ENCODE measurements around the gene ICA1L. TPM values are rescaled to one million over a fixed set of nuclear protein-coding genes. Genes with fewer than 3 reads are reported as not detected.

ICA1L gene
- total RNA-seq, 1 experiment from 2014 or later: 5.5 TPM

DNA sequence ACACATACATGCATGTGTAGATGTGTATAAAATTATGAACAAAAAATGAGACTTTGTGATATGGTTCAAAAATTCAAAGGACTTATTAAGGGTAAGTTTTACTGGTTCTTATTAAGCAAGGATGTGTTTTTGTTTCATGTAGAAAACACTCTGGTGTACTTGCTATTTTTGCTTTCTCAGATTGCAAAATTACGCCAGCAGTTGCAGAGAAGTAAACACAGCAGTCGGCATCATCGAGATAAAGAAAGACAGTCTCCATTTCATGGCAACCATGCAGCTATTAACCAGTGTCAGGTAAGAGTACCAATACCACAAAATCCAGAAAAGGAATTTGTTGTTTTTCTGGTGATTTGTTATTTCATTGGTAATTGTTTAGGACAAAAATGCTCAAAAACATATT is 145.5 kb downstream of the ICA1L start:
- no peaks in the 10 kb centered on the region for H3K4me1 Mint-ChIP-seq (ENCODE audit: low read depth, unreplicated experiment)
- Histone ChIP-seq H3K27me3 (replicated peaks; ENCODE audit: control insufficient read depth, insufficient read depth, low read length) (no peaks in the 10 kb centered on the region), H3K36me3 (ENCODE audit: control insufficient read depth, insufficient read depth, low read length) (no peaks in the 10 kb centered on the region), H3K4me3 (ENCODE audit: low read depth, low read length) (no peak overlapping the region), H3K4me1 (peaks cover 4% of the 10 kb centered on the region; the same call in 1 of the 2 replicates), H3K9me3 (no peaks in the 10 kb centered on the region)
- CTCF ChIA-PET: no interaction called here
- H3K9me3 Mint-ChIP-seq (ENCODE audit: unreplicated experiment): peaks cover 6% of the 10 kb centered on the region
- TF ChIP-seq, protein P1, sequence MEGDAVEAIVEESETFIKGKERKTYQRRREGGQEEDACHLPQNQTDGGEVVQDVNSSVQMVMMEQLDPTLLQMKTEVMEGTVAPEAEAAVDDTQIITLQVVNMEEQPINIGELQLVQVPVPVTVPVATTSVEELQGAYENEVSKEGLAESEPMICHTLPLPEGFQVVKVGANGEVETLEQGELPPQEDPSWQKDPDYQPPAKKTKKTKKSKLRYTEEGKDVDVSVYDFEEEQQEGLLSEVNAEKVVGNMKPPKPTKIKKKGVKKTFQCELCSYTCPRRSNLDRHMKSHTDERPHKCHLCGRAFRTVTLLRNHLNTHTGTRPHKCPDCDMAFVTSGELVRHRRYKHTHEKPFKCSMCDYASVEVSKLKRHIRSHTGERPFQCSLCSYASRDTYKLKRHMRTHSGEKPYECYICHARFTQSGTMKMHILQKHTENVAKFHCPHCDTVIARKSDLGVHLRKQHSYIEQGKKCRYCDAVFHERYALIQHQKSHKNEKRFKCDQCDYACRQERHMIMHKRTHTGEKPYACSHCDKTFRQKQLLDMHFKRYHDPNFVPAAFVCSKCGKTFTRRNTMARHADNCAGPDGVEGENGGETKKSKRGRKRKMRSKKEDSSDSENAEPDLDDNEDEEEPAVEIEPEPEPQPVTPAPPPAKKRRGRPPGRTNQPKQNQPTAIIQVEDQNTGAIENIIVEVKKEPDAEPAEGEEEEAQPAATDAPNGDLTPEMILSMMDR (IDR thresholded peaks at IDR 0.05; ENCODE audit: insufficient read depth in 1 of 2, low read depth in 1 of 2, low read length in 1 of 2, severe bottlenecking in 1 of 2, unreplicated experiment in 1 of 2): no peak
- H3K27me3 Mint-ChIP-seq (ENCODE audit: insufficient read depth, unreplicated experiment): no peaks in the 10 kb centered on the region
- no peak overlapping the region for H3K4me3 Mint-ChIP-seq (ENCODE audit: unreplicated experiment)
- POLR2A ChIA-PET: no interaction called here
- BruUV-seq (replicated peaks): no TSS peak
- no peaks in the 10 kb centered on the region for H3K36me3 Mint-ChIP-seq (ENCODE audit: insufficient read depth, unreplicated experiment)
- intact Hi-C loops (cut with micrococcal nuclease; ENCODE audit: unreplicated experiment): no loop called here
- H3K27ac Mint-ChIP-seq (ENCODE audit: unreplicated experiment): no peak overlapping the region
- DNase-seq: no peak

DNA sequence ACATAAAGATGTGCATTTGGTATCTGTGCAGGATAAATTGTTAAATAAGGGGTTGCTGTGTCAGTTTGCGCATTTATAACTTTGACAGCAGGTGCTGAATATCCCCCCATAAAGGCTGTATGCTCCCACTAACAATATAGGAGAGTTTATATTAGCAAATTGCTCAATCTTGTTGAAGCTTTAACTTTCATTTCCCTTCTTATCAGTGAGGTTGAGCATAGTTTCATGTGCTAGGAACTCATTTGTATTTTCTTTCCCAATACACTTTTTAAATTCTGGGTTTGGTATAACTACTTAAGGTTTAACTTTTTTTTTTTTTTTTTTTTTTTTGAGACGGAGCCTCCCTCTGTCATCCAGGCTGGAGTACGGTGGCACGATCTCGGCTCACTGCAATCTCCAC is 147.8 kb downstream of the ICA1L start:
- H3K4me1 Mint-ChIP-seq (ENCODE audit: low read depth, unreplicated experiment): peaks cover 3% of the 10 kb centered on the region
- no TSS peak for BruUV-seq (replicated peaks)
- no peaks in the 10 kb centered on the region for H3K27me3 ChIP-seq (replicated peaks; ENCODE audit: control insufficient read depth, insufficient read depth, low read length)
- intact Hi-C loops (cut with micrococcal nuclease; ENCODE audit: unreplicated experiment): no loop called here
- no peaks in the 10 kb centered on the region for H3K9me3 Mint-ChIP-seq (ENCODE audit: unreplicated experiment)
- peaks cover 4% of the 10 kb centered on the region; the same call in 1 of the 2 replicates for H3K4me1 ChIP-seq
- H3K27me3 Mint-ChIP-seq (ENCODE audit: insufficient read depth, unreplicated experiment): no peaks in the 10 kb centered on the region
- DNase-seq: no peak
- ChIA-PET POLR2A (no interaction called here), CTCF (no interaction called here)
- no peak overlapping the region for H3K27ac Mint-ChIP-seq (ENCODE audit: unreplicated experiment)
- no peaks in the 10 kb centered on the region for H3K9me3 ChIP-seq
- H3K4me3 Mint-ChIP-seq (ENCODE audit: unreplicated experiment): no peak overlapping the region
- no peak overlapping the region for H3K4me3 ChIP-seq (ENCODE audit: low read depth, low read length)
- no peaks in the 10 kb centered on the region for H3K36me3 ChIP-seq (ENCODE audit: control insufficient read depth, insufficient read depth, low read length)
- TF ChIP-seq, protein P1 (IDR thresholded peaks at IDR 0.05; ENCODE audit: insufficient read depth in 1 of 2, low read depth in 1 of 2, low read length in 1 of 2, severe bottlenecking in 1 of 2, unreplicated experiment in 1 of 2): no peak
- H3K36me3 Mint-ChIP-seq (ENCODE audit: insufficient read depth, unreplicated experiment): no peaks in the 10 kb centered on the region

Other genes starting within 250 kb of the ICA1L start
- gene FAM117B, start 236.8 kb downstream of the ICA1L start, total RNA-seq (2022): 9.6 and 9.8 TPM in 2 replicates
- 117 and 118 TPM in 2 replicates for gene WDR12, start 39.9 kb upstream of the ICA1L start, total RNA-seq (2022)
- gene CARF, start 40.5 kb upstream of the ICA1L start, total RNA-seq (2022): 4.3 and 4.9 TPM in 2 replicates
- gene NBEAL1, start 143.1 kb upstream of the ICA1L start, total RNA-seq (2022): 39.9 and 44.1 TPM in 2 replicates

All from Caco-2 (cell line).